Measurements from ENCODE around the gene NOD1.

GRCh38 chr7:30396389-30396788 lies 82.2 kb downstream of the NOD1 start:
- TF ChIP-seq POLR2A (IDR thresholded peaks at IDR 0.05) (no peak), CTCF (IDR thresholded peaks at IDR 0.05) (no peak), EP300 (IDR thresholded peaks at IDR 0.05) (no peak)

All from tibial nerve (tissue), 4 donors.